Heart right ventricle (tissue), 16 donors: ENCODE results near the gene WDSUB1. TPM values are rescaled to one million over a fixed set of nuclear protein-coding genes. Genes with fewer than 3 reads are reported as not detected.
A peak's percentile ranks its signal among the peaks of the same experiment; 100 is the strongest.

Experiments
- ATAC-seq, 8 donors: fragments of 200-7000 bp; cut with Tn5 transposase; one replicate each; pipeline ENCODE4 v1.9.1; 2020; ENCODE audit warnings: mild to moderate bottlenecking in 8 of 8, moderate library complexity in 8 of 8, moderate number of reproducible peaks in 1 of 8
- DNase-seq, 2 donors: peaks; one replicate each; pipeline ENCODE4 v3.0.0-alpha.2; 2020
- H3K27ac ChIP-seq, 10 donors: fragments of 200-600 bp; sonication (generic) in 2 of 10; one replicate each; pipeline versions ENCODE4 v1.5.0 to v1.8.0; 2020 to 2022; ENCODE audit warnings: mild to moderate bottlenecking in 3 of 10
- H3K27me3 ChIP-seq, 7 donors: fragments of 200-600 bp; one replicate each; pipeline ENCODE4 v1.8.0; 2021 to 2022; ENCODE audit warnings: mild to moderate bottlenecking in 2 of 7
- H3K36me3 ChIP-seq, 9 donors: fragments of 200-600 bp; sonication (generic) in 1 of 9; one replicate each; pipeline versions ENCODE4 v1.5.0 to v1.8.0; 2020 to 2022; ENCODE audit warnings: mild to moderate bottlenecking in 2 of 9
- H3K4me1 ChIP-seq, 9 donors: fragments of 200-600 bp; sonication (generic) in 1 of 9; one replicate each; pipeline versions ENCODE4 v1.5.0 to v1.8.0; 2020 to 2022; ENCODE audit warnings: mild to moderate bottlenecking in 4 of 9
- H3K4me3 ChIP-seq, 10 donors: fragments of 200-600 bp; sonication (generic) in 2 of 10; one replicate each; pipeline versions ENCODE4 v1.5.0 to v1.8.0; 2020 to 2022; ENCODE audit warnings: mild to moderate bottlenecking in 7 of 10, moderate library complexity in 2 of 10
- H3K9me3 ChIP-seq, 11 donors: fragments of 200-600 bp in 10 of 11; sonication (generic) in 2 of 11; one replicate each; pipeline versions ENCODE4 v1.5.0 to v1.8.0; 2013 to 2022; ENCODE audit warnings: mild to moderate bottlenecking in 2 of 11, control low read depth in 1 of 11, moderate library complexity in 1 of 11
- CTCF ChIP-seq, 9 donors: fragments of 200-600 bp; sonication (generic) in 2 of 9; IDR thresholded peaks; one replicate each; pipeline versions ENCODE4 v1.5.0 to v1.8.0; 2021 to 2022; ENCODE audit warnings: antibody characterized with exemption in 9 of 9, mild to moderate bottlenecking in 5 of 9, moderate library complexity in 1 of 9
- WGBS, 2 donors: extraction: QIAGEN DNeasy Blood & Tissue Kit; methylation state at CpG; one replicate each; pipeline ENCODE4 v1.1.7; 2013; ENCODE audit warnings: inconsistent platforms in 1 of 2; 5-methylcytosine and 5-hydroxymethylcytosine counted together
- intact Hi-C, 10 donors: fragments of 100-400 bp; cut with DNase I; formaldehyde crosslinking; loops; one replicate each; pipeline versions ENCODE4 v1.11.1 to v1.14.2; 2022
- polyA plus RNA-seq, 2 donors: library from polyadenylated mRNA; stranded (reverse); fragments of 200-250 nt; gene quantifications; one replicate each; pipeline ENCODE4 v1.2.3, GENCODE V29; 2013
- total RNA-seq, 10 donors: library from RNA; stranded (reverse); fragmentation: NEBNext Ultra II Directional in 3 of 10; extraction: Animal tissue kit (Norgen Biotek cat#: 25700) in 3 of 10; gene quantifications; one replicate each; pipeline versions ENCODE4 v1.2.1 to v1.2.4, GENCODE V29; 2021 to 2023
- donor health status: Arrhythmogenic right ventricular cardiomyopathy.
- donor health status: ischemic (EF 13 %, LVEDD 7.1; RV severe dilation, severe dysfunction).
- donor health status: healthy with polysubstance abuse.
- donor health status: DM: no; HTN: yes; CAD: no.
- donor health status: DM: no; HTN: no; CAD: no.
- donor health status: ischemic (EF 25% LVEDD 6.9; RV normal size, moderate dysfunction).
- donor health status: ischemic (EF 25% LVEDD 5.7; RV mildly dilated, moderate dysfunction).
- donor health status: healthy.
- donor health status: DM: yes; HTN: yes; CAD: no.
- donor health status: Ischemic cardiomyopathy.
- donor health status: ischemic (EF 35%, LVEDD 5.7; RV mildly dilated, moderate dysfunction).
- donor health status: nonischemic (EF 11% LVEDD 7.7; RV severe dilation, severe dysfunction).
- donor health status: DM: yes; HTN: yes; CAD: no.
- donor health status: PGD.
- donor health status: ischemic (EF 29% LVEDD 5.4; RV normal size, mild dysfunction).
- donor health status: nonischemic (EF 23%, LVEDD 6.1; RV moderate dilation, normal function).

Gene WDSUB1
- total and polyA plus RNA-seq, 12 donors = 4.3 to 13.8 (median 9.3) TPM

- DNase-seq (peak; percentile 53 to 69), ATAC-seq (peak; percentile 44 to 95 (median 83))
- Histone ChIP-seq H3K9me3 (no peaks in the 10 kb centered on the region), H3K27ac (peak overlapping the region in 9 of 10 donors; percentile 3 to 72 (median 56)), H3K27me3 (no peaks in the 10 kb centered on the region), H3K4me1 (peaks cover 0 to 61% (median 33%) of the 10 kb centered on the region in 9 donors), H3K4me3 (no peak overlapping the region), H3K36me3 (peaks cover 0 to 86% (median 9%) of the 10 kb centered on the region in 9 donors)
- intact Hi-C loops = loop anchor here in 1 of 10 donors (5.0 kb wide), 1 partner anchor 63 kb away; no protein-coding TSS in a partner anchor
- 64 to 76% methylated on average over 6 of the region's 6 CpGs for WGBS, 2 donors
- no peak for TF ChIP-seq CTCF (IDR thresholded peaks at IDR 0.05)
Observed at GRCh38 chr2:159195697-159196096, 90.8 kb downstream of the WDSUB1 start.

GRCh38 chr2:159194241-159194640 lies 92.3 kb downstream of the WDSUB1 start:
- 85 to 91% methylated on average over 10 of the region's 10 CpGs for WGBS, 2 donors
- Histone ChIP-seq H3K36me3 (peaks cover 0 to 83% (median 9%) of the 10 kb centered on the region in 9 donors), H3K9me3 (no peaks in the 10 kb centered on the region), H3K4me1 (peaks cover 0 to 50% (median 20%) of the 10 kb centered on the region in 9 donors), H3K27ac (peak overlapping the region in 6 of 10 donors; percentile 14 to 72 (median 57)), H3K4me3 (no peak overlapping the region), H3K27me3 (no peaks in the 10 kb centered on the region)
- no peak for TF ChIP-seq CTCF (IDR thresholded peaks at IDR 0.05)
- intact Hi-C loops = no loop called here
- DNase-seq (no peak), ATAC-seq (peak in 4 of 8 donors; percentile 18 to 59 (median 31))

- Histone ChIP-seq H3K4me1 (peaks cover 0 to 52% (median 20%) of the 10 kb centered on the region in 9 donors), H3K27ac (peak overlapping the region in 5 of 10 donors; percentile 35 to 72 (median 60)), H3K27me3 (no peaks in the 10 kb centered on the region), H3K36me3 (peaks cover 0 to 83% (median 9%) of the 10 kb centered on the region in 9 donors), H3K9me3 (no peaks in the 10 kb centered on the region), H3K4me3 (no peak overlapping the region)
- no peak for TF ChIP-seq CTCF (IDR thresholded peaks at IDR 0.05)
- no peak for ATAC-seq
- intact Hi-C loops = no loop called here
- DNase-seq = no peak
- WGBS, 2 donors = 82 to 84% methylated on average over 4 of the region's 4 CpGs
Observed at GRCh38 chr2:159193791-159194190, 92.7 kb downstream of the WDSUB1 start.

- intact Hi-C loops = no loop called here
- no peak for TF ChIP-seq CTCF (IDR thresholded peaks at IDR 0.05)
- Histone ChIP-seq H3K27me3 (no peaks in the 10 kb centered on the region), H3K4me1 (peaks cover 0 to 61% (median 24%) of the 10 kb centered on the region in 9 donors), H3K36me3 (peaks cover 0 to 81% (median 7%) of the 10 kb centered on the region in 9 donors), H3K27ac (no peak overlapping the region), H3K9me3 (no peaks in the 10 kb centered on the region), H3K4me3 (no peak overlapping the region)
- ATAC-seq = no peak
- no peak for DNase-seq
- 95% methylated on average over 12 of the region's 12 CpGs for WGBS, 2 donors
Observed at GRCh38 chr2:159192371-159192918, 94.1 kb downstream of the WDSUB1 start.
